ENCODE measurements around the gene AK4.

DNA sequence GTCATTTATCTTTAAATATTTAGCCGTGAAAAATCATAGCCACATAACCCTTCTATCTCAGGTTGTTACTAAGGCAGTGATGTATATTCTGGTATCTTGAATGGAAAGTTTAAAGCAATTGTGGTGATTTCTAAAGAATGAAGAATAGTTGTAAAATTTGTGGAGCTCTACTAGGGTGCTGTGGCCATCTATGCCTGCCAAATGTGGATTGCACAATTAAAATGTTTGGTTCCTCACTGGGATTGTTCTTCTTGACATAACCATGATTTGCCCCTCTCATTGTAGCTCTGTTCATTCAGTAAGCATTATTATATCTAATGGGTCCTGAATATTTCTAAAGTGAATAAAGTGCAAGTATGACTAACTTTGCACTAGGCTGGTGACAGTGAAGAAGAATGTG lies 50.1 kb downstream of the AK4 start:
- TF ChIP-seq, protein P1, sequence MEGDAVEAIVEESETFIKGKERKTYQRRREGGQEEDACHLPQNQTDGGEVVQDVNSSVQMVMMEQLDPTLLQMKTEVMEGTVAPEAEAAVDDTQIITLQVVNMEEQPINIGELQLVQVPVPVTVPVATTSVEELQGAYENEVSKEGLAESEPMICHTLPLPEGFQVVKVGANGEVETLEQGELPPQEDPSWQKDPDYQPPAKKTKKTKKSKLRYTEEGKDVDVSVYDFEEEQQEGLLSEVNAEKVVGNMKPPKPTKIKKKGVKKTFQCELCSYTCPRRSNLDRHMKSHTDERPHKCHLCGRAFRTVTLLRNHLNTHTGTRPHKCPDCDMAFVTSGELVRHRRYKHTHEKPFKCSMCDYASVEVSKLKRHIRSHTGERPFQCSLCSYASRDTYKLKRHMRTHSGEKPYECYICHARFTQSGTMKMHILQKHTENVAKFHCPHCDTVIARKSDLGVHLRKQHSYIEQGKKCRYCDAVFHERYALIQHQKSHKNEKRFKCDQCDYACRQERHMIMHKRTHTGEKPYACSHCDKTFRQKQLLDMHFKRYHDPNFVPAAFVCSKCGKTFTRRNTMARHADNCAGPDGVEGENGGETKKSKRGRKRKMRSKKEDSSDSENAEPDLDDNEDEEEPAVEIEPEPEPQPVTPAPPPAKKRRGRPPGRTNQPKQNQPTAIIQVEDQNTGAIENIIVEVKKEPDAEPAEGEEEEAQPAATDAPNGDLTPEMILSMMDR (IDR thresholded peaks at IDR 0.05), result no peak
- no peak for TF ChIP-seq POLR2A (IDR thresholded peaks at IDR 0.05)
